A549 treated with RU486 at 1 μM for 4 hours (cell line): ENCODE data around the gene RSPRY1. TPM values are rescaled to one million over a fixed set of nuclear protein-coding genes. Genes with fewer than 3 reads are reported as not detected.

ENCODE experiments used
- total RNA-seq: library from RNA; stranded (reverse); fragments of 200-300 nt; extraction: Qiagen RNA extraction; gene quantifications from 5 replicates; pipeline ENCODE4 v1.2.3, GENCODE V29; 2022; ENCODE audit warnings: low read depth

The RSPRY1 gene
- total RNA-seq, result 20.2 to 29.1 TPM (median 25.0 TPM) in 5 replicates

GRCh38 chr16:57185945-57186871, at the start of gene RSPRY1, which contains the start of gene PSME3IP1:
RSPRY1 (plus strand) TSS chr16:57186329; CDS start chr16:57204659, 18,330 bp downstream.
PSME3IP1 (minus strand) TSS chr16:57186039; CDS start chr16:57173854, 12,185 bp downstream.

GRCh38 chr16:57244767-57245471, 58.8 kb downstream of the RSPRY1 start, which contains the start of gene ARL2BP:
ARL2BP (plus strand) TSS chr16:57245259; CDS start chr16:57245368, 109 bp downstream.

GRCh38 chr16:57284209-57284951, 98.3 kb downstream of the RSPRY1 start, which contains the start of gene PLLP:
PLLP (minus strand) TSS chr16:57284672; CDS start chr16:57284540, 132 bp downstream.

Other genes starting within 250 kb of the RSPRY1 start
- gene CETP, start 224.4 kb upstream of the RSPRY1 start, total RNA-seq, result not detected in 5 replicates
- 2.6 to 4.6 TPM (median 3.5 TPM) in 5 replicates for gene NLRC5, start 196.8 kb upstream of the RSPRY1 start, total RNA-seq
- gene CPNE2, start 93.7 kb upstream of the RSPRY1 start, total RNA-seq, result 32.0 to 46.3 TPM (median 41.6 TPM) in 5 replicates
- 86.6 to 108 TPM (median 97.0 TPM) in 5 replicates for gene PSME3IP1, start 290 bp upstream of the RSPRY1 start, total RNA-seq
- 60.5 to 73.7 TPM (median 72.9 TPM) in 5 replicates for gene ARL2BP, start 58.9 kb downstream of the RSPRY1 start, total RNA-seq
- gene PLLP, start 98.3 kb downstream of the RSPRY1 start, total RNA-seq, result 1.3 to 1.6 TPM (median 1.3 TPM) in 5 replicates
- gene CCL22, start 172.5 kb downstream of the RSPRY1 start, total RNA-seq, result 0.06 to 0.08 TPM (median 0.06 TPM) in 3 of 5 replicates, not detected in the others
- 0.07 to 0.28 TPM (median 0.11 TPM) in 5 replicates for gene CX3CL1, start 186.2 kb downstream of the RSPRY1 start, total RNA-seq
- gene CCL17, start 218.4 kb downstream of the RSPRY1 start, total RNA-seq, result not detected in 5 replicates